Hepatocyte (in vitro differentiated cells): ENCODE measurements around the gene ADAM10. TPM values are rescaled to one million over a fixed set of nuclear protein-coding genes. Genes with fewer than 3 reads are reported as not detected.

Experiments
- polyA plus RNA-seq: library from polyadenylated mRNA; unstranded; fragments of >200 nt; fragmentation: Nextera tagmentation; extraction: Ambion mirVana; gene quantifications from 2 replicates; pipeline ENCODE4 v1.2.1, GENCODE V29; 2016
- small RNA-seq: library from RNA; depleted of rRNA; stranded (forward); fragments of <200 nt; gene quantifications from one replicate; pipeline ENCODE3, GENCODE V24; 2014
- total RNA-seq: library from RNA; depleted of rRNA; stranded (reverse); fragments of >200 nt; gene quantifications from 2 replicates; pipeline ENCODE4 v1.2.3, GENCODE V29; 2014

ADAM10 gene
- total and polyA plus RNA-seq, 2 experiments from 2014 or later: 112 to 163 TPM

Small RNA genes within 50 kb of the gene (small RNA-seq; reads per million reads assigned to genes)
- not detected for gene AC091046.1
- not detected for gene RF00012

Other genes starting within 250 kb of the ADAM10 start
- 17.9 and 19.3 TPM in 2 replicates for gene MINDY2, start 21.6 kb upstream of the ADAM10 start, total RNA-seq
- 32.3 and 44.2 TPM in 2 replicates for gene MINDY2, start 21.6 kb upstream of the ADAM10 start, polyA plus RNA-seq
- gene SLTM, start 184.0 kb upstream of the ADAM10 start, total RNA-seq: 70.7 and 73.0 TPM in 2 replicates
- 75.0 and 85.4 TPM in 2 replicates for gene SLTM, start 184.0 kb upstream of the ADAM10 start, polyA plus RNA-seq
- gene RNF111, start 238.0 kb upstream of the ADAM10 start, total RNA-seq: 18.9 and 22.1 TPM in 2 replicates
- gene RNF111, start 238.0 kb upstream of the ADAM10 start, polyA plus RNA-seq: 10.0 and 11.3 TPM in 2 replicates